Spinal cord (tissue), 10 donors: ENCODE measurements around the gene DACT2. TPM values are rescaled to one million over a fixed set of nuclear protein-coding genes. Genes with fewer than 3 reads are reported as not detected.

ENCODE experiments used
- DNase-seq, 6 donors: peaks; one replicate each; pipeline versions ENCODE4 v3.0.0 to v3.0.0-alpha.2; 2013 to 2015; ENCODE audit warnings: low spot score in 6 of 6, low read depth in 4 of 6
- H3K27ac ChIP-seq: one replicate; pipeline ENCODE4 v1.5.1; 2013; ENCODE audit warnings: low read depth, low read length, control low read depth
- H3K27me3 ChIP-seq: one replicate; pipeline ENCODE4 v1.6.1; 2013; ENCODE audit warnings: low read length; ENCODE audit not compliant: control insufficient read depth, insufficient read depth
- H3K36me3 ChIP-seq: one replicate; pipeline ENCODE4 v1.6.1; 2013; ENCODE audit warnings: low read length; ENCODE audit not compliant: control insufficient read depth, insufficient read depth
- H3K4me1 ChIP-seq: one replicate; pipeline ENCODE4 v1.6.1; 2013; ENCODE audit warnings: low read length; ENCODE audit not compliant: control insufficient read depth, insufficient read depth
- H3K4me3 ChIP-seq: one replicate; pipeline ENCODE4 v1.5.1; 2013; ENCODE audit warnings: low read depth, low read length, control low read depth
- H3K9me3 ChIP-seq: one replicate; pipeline ENCODE4 v1.6.1; 2013; ENCODE audit warnings: low read length; ENCODE audit not compliant: control insufficient read depth, insufficient read depth
- WGBS: methylation state at CpG from one replicate; pipeline ENCODE4 v1.1.5; 2013; ENCODE audit warnings: missing lambda C conversion rate; ENCODE audit not compliant: insufficient coverage; 5-methylcytosine and 5-hydroxymethylcytosine counted together
- polyA plus RNA-seq, 2 donors: library from polyadenylated mRNA; unstranded; fragments of 120-200 nt; gene quantifications; one replicate each; pipeline ENCODE4 v1.2.1, GENCODE V29; 2013; ENCODE audit not compliant: insufficient read length in 2 of 2
- total RNA-seq, 2 donors: library from RNA; depleted of rRNA in 1 of 2; stranded (reverse); fragments of 120-200 nt in 1 of 2; fragments of >200 nt in 1 of 2; gene quantifications; one replicate each; pipeline versions ENCODE4 v1.2.3 to v1.2.4, GENCODE V29; 2013 to 2014
- donor health status: healthy.

DACT2 gene
- total and polyA plus RNA-seq, 4 donors = 3.5 to 11.7 (median 8.2) TPM

DNA sequence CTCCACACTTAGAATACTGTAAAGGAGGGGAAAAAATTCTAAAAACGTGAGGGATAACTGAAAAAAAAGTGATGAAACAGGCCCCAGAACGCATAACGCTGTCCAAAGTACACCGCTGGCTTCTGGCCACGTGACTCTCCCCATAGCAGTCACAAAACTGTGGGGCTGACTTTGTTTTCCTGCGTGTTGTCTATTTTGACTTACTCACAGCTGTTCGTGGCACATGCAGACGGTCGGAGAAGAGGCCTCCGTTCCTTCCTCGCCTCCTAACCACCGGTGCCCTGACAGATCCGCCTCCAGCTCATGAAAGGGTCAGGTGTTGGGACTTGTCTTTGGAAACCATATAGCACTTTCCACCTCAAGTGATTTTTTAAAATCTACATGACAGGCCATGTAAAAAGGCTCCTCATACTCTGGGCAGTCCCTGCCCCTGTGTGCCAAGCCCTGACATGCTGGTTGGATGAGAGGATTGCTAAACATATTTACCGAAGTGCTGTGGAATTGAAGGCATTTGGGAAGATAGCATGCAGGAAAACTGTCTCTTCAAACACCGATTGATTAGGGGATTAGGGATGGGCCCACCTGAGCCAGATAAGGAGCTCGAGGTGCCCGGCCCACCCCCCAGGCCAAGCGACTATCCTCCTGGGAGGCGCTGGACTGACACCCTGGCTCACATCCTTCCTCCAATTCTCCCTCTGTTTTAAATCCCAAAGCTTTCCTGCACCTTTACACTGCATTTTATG lies 54.8 kb downstream of the DACT2 start:
- Histone ChIP-seq H3K36me3 (no peaks in the 10 kb centered on the region), H3K27me3 (no peaks in the 10 kb centered on the region), H3K9me3 (no peaks in the 10 kb centered on the region), H3K27ac (no peak overlapping the region), H3K4me1 (no peaks in the 10 kb centered on the region), H3K4me3 (no peak overlapping the region)
- peak in 1 of 6 donors; percentile 50 for DNase-seq
- WGBS = 71% methylated on average over 12 of the region's 19 CpGs

GRCh38 chr6:168263351-168263905 lies 56.1 kb downstream of the DACT2 start:
- Histone ChIP-seq H3K27me3 (no peaks in the 10 kb centered on the region), H3K36me3 (no peaks in the 10 kb centered on the region), H3K4me3 (no peak overlapping the region), H3K4me1 (no peaks in the 10 kb centered on the region), H3K27ac (no peak overlapping the region), H3K9me3 (no peaks in the 10 kb centered on the region)
- 87% methylated on average over 28 of the region's 28 CpGs for WGBS
- no peak for DNase-seq

DNA sequence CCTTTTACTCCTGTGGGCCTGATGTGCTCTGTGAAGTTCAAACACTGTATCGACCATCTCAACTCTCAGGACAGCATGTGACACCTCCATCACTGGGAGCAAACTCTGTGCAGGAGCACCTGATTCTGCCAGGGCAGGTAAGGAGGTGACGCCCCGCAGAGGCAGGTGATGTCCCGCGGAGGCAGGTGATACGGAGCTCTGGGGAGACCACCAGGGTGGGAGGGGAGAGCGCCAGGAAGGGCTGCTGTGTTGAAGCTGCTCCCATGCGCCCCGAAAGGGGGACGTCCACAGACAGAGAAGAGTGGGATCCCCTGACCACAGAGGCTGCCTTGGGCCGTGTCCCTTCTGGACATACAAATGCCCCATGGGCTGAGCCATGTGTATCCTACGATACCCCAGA lies 58.3 kb downstream of the DACT2 start:
- Histone ChIP-seq H3K27me3 (no peaks in the 10 kb centered on the region), H3K4me1 (no peaks in the 10 kb centered on the region), H3K36me3 (no peaks in the 10 kb centered on the region), H3K9me3 (no peaks in the 10 kb centered on the region), H3K27ac (no peak overlapping the region), H3K4me3 (no peak overlapping the region)
- DNase-seq = no peak
- 92% methylated on average over 10 of the region's 12 CpGs for WGBS

GRCh38 chr6:168260420-168260987 lies 59.1 kb downstream of the DACT2 start:
- no peak overlapping the region for H3K27ac ChIP-seq
- WGBS = 82% methylated on average over 24 of the region's 24 CpGs
- no peak for DNase-seq
- H3K9me3 ChIP-seq = no peaks in the 10 kb centered on the region
- H3K4me1 ChIP-seq = no peaks in the 10 kb centered on the region
- no peaks in the 10 kb centered on the region for H3K27me3 ChIP-seq
- H3K4me3 ChIP-seq = no peak overlapping the region
- H3K36me3 ChIP-seq = no peaks in the 10 kb centered on the region

- Histone ChIP-seq H3K4me3 (no peak overlapping the region), H3K27ac (no peak overlapping the region), H3K9me3 (no peaks in the 10 kb centered on the region), H3K36me3 (no peaks in the 10 kb centered on the region), H3K27me3 (no peaks in the 10 kb centered on the region), H3K4me1 (peaks cover 2% of the 10 kb centered on the region)
- DNase-seq = no peak
- 95% methylated on average over 11 of the region's 15 CpGs for WGBS
These were observed 60.8 kb downstream of the DACT2 start for GRCh38 chr6:168258795-168259194.

- no peak overlapping the region for H3K27ac ChIP-seq
These were observed 62.6 kb downstream of the DACT2 start for GRCh38 chr6:168256940-168257339.

More at GRCh38 chr6:168256940-168257339, 62.6 kb downstream of the DACT2 start:
- no peak for DNase-seq
- Histone ChIP-seq H3K4me3 (no peak overlapping the region), H3K27me3 (no peaks in the 10 kb centered on the region), H3K4me1 (peaks cover 9% of the 10 kb centered on the region), H3K9me3 (no peaks in the 10 kb centered on the region), H3K36me3 (no peaks in the 10 kb centered on the region)

Other genes starting within 250 kb of the DACT2 start
- gene FRMD1, start 240.6 kb downstream of the DACT2 start, total RNA-seq = under 1 TPM; 0.40 to 0.66 TPM
- under 1 TPM; 0.19 to 0.56 TPM for gene FRMD1, start 240.6 kb downstream of the DACT2 start, polyA plus RNA-seq
- gene SMOC2, start 121.4 kb upstream of the DACT2 start, total RNA-seq = 10 to 100 TPM; 51.7 to 96.0 TPM
- 10 to 100 TPM in 1 of 2 donors, 1 to 10 TPM in 1; 8.3 to 39.4 TPM for gene SMOC2, start 121.4 kb upstream of the DACT2 start, polyA plus RNA-seq